ENCODE data around the gene USP37. TPM values are rescaled to one million over a fixed set of nuclear protein-coding genes. Genes with fewer than 3 reads are reported as not detected.

USP37 gene
- total RNA-seq, 1 experiment from 2014 or later, result 16.9 TPM

GRCh38 chr2:218582076-218582475 is 13.9 kb upstream of the USP37 start:
- Histone ChIP-seq H3K4me1 (ENCODE audit: low read length) (peaks cover 5% of the 10 kb centered on the region), H3K27me3 (ENCODE audit: low read length) (no peaks in the 10 kb centered on the region), H3K9me3 (ENCODE audit: low read length) (no peaks in the 10 kb centered on the region), H3K36me3 (ENCODE audit: insufficient read depth, low read length) (peaks cover 29% of the 10 kb centered on the region; the same call in 1 of the 2 replicates), H3K9ac (ENCODE audit: low read length) (no peak overlapping the region), H3K79me2 (ENCODE audit: low read length) (peaks cover 47% of the 10 kb centered on the region), H3K9me2 (replicated peaks; ENCODE audit: insufficient read depth, low read length) (no peaks in the 10 kb centered on the region), H3K4me3 (ENCODE audit: low read length) (no peak overlapping the region), H3K27ac (ENCODE audit: low read length) (no peak overlapping the region), H4K20me1 (ENCODE audit: insufficient read depth, low read depth, low read length) (peaks cover 14% of the 10 kb centered on the region), H3K4me2 (ENCODE audit: low read depth, low read length, poor library complexity, severe bottlenecking) (no peak overlapping the region), H2AFZ (ENCODE audit: low read length) (no peak overlapping the region)
- DNase-seq, result no peak

- Histone ChIP-seq H3K79me2 (ENCODE audit: low read length) (peaks cover 80% of the 10 kb centered on the region), H3K9me3 (ENCODE audit: low read length) (no peaks in the 10 kb centered on the region), H3K27me3 (ENCODE audit: low read length) (no peaks in the 10 kb centered on the region), H3K4me2 (ENCODE audit: low read depth, low read length, poor library complexity, severe bottlenecking) (no peak overlapping the region), H3K27ac (ENCODE audit: low read length) (no peak overlapping the region), H4K20me1 (ENCODE audit: insufficient read depth, low read depth, low read length) (peaks cover 15% of the 10 kb centered on the region), H3K9ac (ENCODE audit: low read length) (no peak overlapping the region), H3K36me3 (ENCODE audit: insufficient read depth, low read length) (peaks cover 27% of the 10 kb centered on the region; the same call in 1 of the 2 replicates), H3K4me1 (ENCODE audit: low read length) (peaks cover 16% of the 10 kb centered on the region), H3K9me2 (replicated peaks; ENCODE audit: insufficient read depth, low read length) (no peaks in the 10 kb centered on the region), H3K4me3 (ENCODE audit: low read length) (no peak overlapping the region), H2AFZ (ENCODE audit: low read length) (no peak overlapping the region)
- no peak for DNase-seq
Measured at GRCh38 chr2:218578272-218578877, 10.2 kb upstream of the USP37 start.

- peaks cover 28% of the 10 kb centered on the region; the same call in 1 of the 2 replicates for H3K36me3 ChIP-seq (ENCODE audit: insufficient read depth, low read length)
Measured at GRCh38 chr2:218577482-218578220, 9.5 kb upstream of the USP37 start.

GRCh38 chr2:218576854-218577253 is 8.7 kb upstream of the USP37 start:
- Histone ChIP-seq H3K4me3 (ENCODE audit: low read length) (no peak overlapping the region), H3K9me2 (replicated peaks; ENCODE audit: insufficient read depth, low read length) (no peaks in the 10 kb centered on the region), H3K9me3 (ENCODE audit: low read length) (no peaks in the 10 kb centered on the region), H3K27ac (ENCODE audit: low read length) (no peak overlapping the region), H4K20me1 (ENCODE audit: insufficient read depth, low read depth, low read length) (peaks cover 15% of the 10 kb centered on the region), H3K79me2 (ENCODE audit: low read length) (peaks cover 92% of the 10 kb centered on the region), H3K4me2 (ENCODE audit: low read depth, low read length, poor library complexity, severe bottlenecking) (no peak overlapping the region), H3K9ac (ENCODE audit: low read length) (no peak overlapping the region), H2AFZ (ENCODE audit: low read length) (no peak overlapping the region), H3K36me3 (ENCODE audit: insufficient read depth, low read length) (peaks cover 34% of the 10 kb centered on the region; the same call in 1 of the 2 replicates), H3K27me3 (ENCODE audit: low read length) (no peaks in the 10 kb centered on the region), H3K4me1 (ENCODE audit: low read length) (peaks cover 16% of the 10 kb centered on the region)
- DNase-seq, result no peak

More at GRCh38 chr2:218577482-218578220, 9.5 kb upstream of the USP37 start:
- Histone ChIP-seq H3K27me3 (ENCODE audit: low read length) (no peaks in the 10 kb centered on the region), H3K27ac (ENCODE audit: low read length) (no peak overlapping the region), H3K4me2 (ENCODE audit: low read depth, low read length, poor library complexity, severe bottlenecking) (no peak overlapping the region), H4K20me1 (ENCODE audit: insufficient read depth, low read depth, low read length) (peaks cover 15% of the 10 kb centered on the region), H2AFZ (ENCODE audit: low read length) (no peak overlapping the region), H3K4me3 (ENCODE audit: low read length) (no peak overlapping the region), H3K9ac (ENCODE audit: low read length) (no peak overlapping the region), H3K79me2 (ENCODE audit: low read length) (peaks cover 87% of the 10 kb centered on the region), H3K4me1 (ENCODE audit: low read length) (peaks cover 16% of the 10 kb centered on the region), H3K9me2 (replicated peaks; ENCODE audit: insufficient read depth, low read length) (no peaks in the 10 kb centered on the region), H3K9me3 (ENCODE audit: low read length) (no peaks in the 10 kb centered on the region)
- DNase-seq, result no peak

- H2AFZ ChIP-seq (ENCODE audit: low read length), result no peak overlapping the region
- peaks cover 33% of the 10 kb centered on the region for H3K4me1 ChIP-seq (ENCODE audit: low read length)
- no peaks in the 10 kb centered on the region for H3K27me3 ChIP-seq (ENCODE audit: low read length)
- H4K20me1 ChIP-seq (ENCODE audit: insufficient read depth, low read depth, low read length), result no peaks in the 10 kb centered on the region
- no peak for DNase-seq
- no peaks in the 10 kb centered on the region for H3K9me2 ChIP-seq (replicated peaks; ENCODE audit: insufficient read depth, low read length)
- H3K9ac ChIP-seq (ENCODE audit: low read length), result peak overlapping the region; percentile 95; the same call in 1 of the 2 replicates
- H3K27ac ChIP-seq (ENCODE audit: low read length), result no peak overlapping the region
- H3K9me3 ChIP-seq (ENCODE audit: low read length), result no peaks in the 10 kb centered on the region
- peak overlapping the region; percentile 86 for H3K4me2 ChIP-seq (ENCODE audit: low read depth, low read length, poor library complexity, severe bottlenecking)
- H3K79me2 ChIP-seq (ENCODE audit: low read length), result peaks cover 96% of the 10 kb centered on the region
- H3K4me3 ChIP-seq (ENCODE audit: low read length), result peak overlapping the region; percentile 89
- peaks cover 29% of the 10 kb centered on the region; the same call in 1 of the 2 replicates for H3K36me3 ChIP-seq (ENCODE audit: insufficient read depth, low read length)
Measured at GRCh38 chr2:218570850-218571249, 2.7 kb upstream of the USP37 start.

DNA sequence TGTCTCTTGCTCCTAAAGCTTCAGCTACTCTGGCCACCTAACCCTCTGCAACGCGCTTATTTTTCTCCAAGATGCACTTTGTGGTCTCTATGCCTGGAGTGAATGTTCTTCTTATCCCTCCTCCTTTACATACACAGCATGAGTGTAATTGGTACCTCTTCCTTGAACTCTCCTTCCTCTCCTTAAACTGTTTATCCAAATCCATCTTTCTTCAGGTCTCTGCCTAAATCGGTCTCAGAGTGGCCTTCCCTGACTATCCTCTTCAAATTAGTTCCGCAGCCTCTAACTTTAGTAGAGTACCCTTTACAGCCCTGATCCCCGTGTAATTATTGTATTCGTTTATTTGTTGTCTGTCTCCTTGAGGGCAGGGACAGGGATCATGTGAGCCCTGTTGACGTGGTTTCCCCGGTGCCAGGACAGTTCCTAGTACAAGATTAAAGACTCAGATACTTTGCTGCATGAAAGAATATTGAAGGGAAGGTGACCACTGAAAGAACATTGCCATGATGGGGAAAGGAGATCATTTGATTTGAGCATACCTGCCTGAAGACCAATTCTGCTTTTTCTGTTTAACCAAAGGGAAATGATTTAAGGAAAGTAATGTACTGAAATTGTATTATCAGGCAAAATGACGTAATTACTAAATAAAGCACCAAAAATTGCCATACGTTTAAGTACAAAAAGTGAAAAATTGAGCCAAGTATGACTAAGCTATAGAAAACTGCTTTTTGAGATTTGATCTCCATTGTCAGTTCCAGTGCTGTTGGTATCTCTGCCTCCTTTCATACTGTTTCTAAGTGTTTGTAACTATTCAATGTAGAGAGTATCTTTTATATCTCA is 1.7 kb upstream of the USP37 start:
- Histone ChIP-seq H3K9me2 (replicated peaks; ENCODE audit: insufficient read depth, low read length) (no peaks in the 10 kb centered on the region), H4K20me1 (ENCODE audit: insufficient read depth, low read depth, low read length) (no peaks in the 10 kb centered on the region), H3K27me3 (ENCODE audit: low read length) (no peaks in the 10 kb centered on the region), H3K9me3 (ENCODE audit: low read length) (no peaks in the 10 kb centered on the region), H3K36me3 (ENCODE audit: insufficient read depth, low read length) (peaks cover 27% of the 10 kb centered on the region; the same call in 1 of the 2 replicates), H3K4me3 (ENCODE audit: low read length) (peak overlapping the region; percentile 89), H3K4me1 (ENCODE audit: low read length) (peaks cover 31% of the 10 kb centered on the region), H2AFZ (ENCODE audit: low read length) (no peak overlapping the region), H3K4me2 (ENCODE audit: low read depth, low read length, poor library complexity, severe bottlenecking) (peak overlapping the region; percentile 86), H3K9ac (ENCODE audit: low read length) (peak overlapping the region; percentile 95), H3K27ac (ENCODE audit: low read length) (peak overlapping the region; percentile 79), H3K79me2 (ENCODE audit: low read length) (peaks cover 96% of the 10 kb centered on the region)
- DNase-seq, result peak; percentile 50

GRCh38 chr2:218569038-218569431 is 884 bp upstream of the USP37 start:
- Histone ChIP-seq H4K20me1 (ENCODE audit: insufficient read depth, low read depth, low read length) (no peaks in the 10 kb centered on the region), H3K27me3 (ENCODE audit: low read length) (no peaks in the 10 kb centered on the region), H3K4me3 (ENCODE audit: low read length) (peak overlapping the region; percentile 89), H3K4me1 (ENCODE audit: low read length) (peaks cover 31% of the 10 kb centered on the region), H3K27ac (ENCODE audit: low read length) (peak overlapping the region; percentile 79), H3K79me2 (ENCODE audit: low read length) (peaks cover 95% of the 10 kb centered on the region), H3K9me3 (ENCODE audit: low read length) (no peaks in the 10 kb centered on the region), H3K9me2 (replicated peaks; ENCODE audit: insufficient read depth, low read length) (no peaks in the 10 kb centered on the region), H3K36me3 (ENCODE audit: insufficient read depth, low read length) (peaks cover 26% of the 10 kb centered on the region), H3K9ac (ENCODE audit: low read length) (peak overlapping the region; percentile 95), H3K4me2 (ENCODE audit: low read depth, low read length, poor library complexity, severe bottlenecking) (peak overlapping the region; percentile 86), H2AFZ (ENCODE audit: low read length) (peak overlapping the region; percentile 96)
- DNase-seq, result peak; percentile 79
